ENCODE measurements around the gene FOXC2.

FOXC2 gene

GRCh38 chr16:86575754-86576557 is 9.3 kb downstream of the FOXC2 start:
- peak; percentile 91 for TF ChIP-seq CTCF (IDR thresholded peaks at IDR 0.05; ENCODE audit: control insufficient read depth, insufficient read depth, low read depth, low read length, missing control alignments)
- peak overlapping the region; percentile 55 for H3K4me3 ChIP-seq (ENCODE audit: control insufficient read depth, low read depth, low read length)
- peak; percentile 84 for DNase-seq (ENCODE audit: low read depth)

- DNase-seq (ENCODE audit: low read depth), result no peak
- TF ChIP-seq CTCF (IDR thresholded peaks at IDR 0.05; ENCODE audit: control insufficient read depth, insufficient read depth, low read depth, low read length, missing control alignments), result no peak
- H3K4me3 ChIP-seq (ENCODE audit: control insufficient read depth, low read depth, low read length), result peak overlapping the region; percentile 55
Observed at GRCh38 chr16:86576591-86577313, 10.1 kb downstream of the FOXC2 start.

GRCh38 chr16:86577314-86577971 is 10.8 kb downstream of the FOXC2 start:
- no peak for DNase-seq (ENCODE audit: low read depth)
- no peak for TF ChIP-seq CTCF (IDR thresholded peaks at IDR 0.05; ENCODE audit: control insufficient read depth, insufficient read depth, low read depth, low read length, missing control alignments)
- H3K4me3 ChIP-seq (ENCODE audit: control insufficient read depth, low read depth, low read length), result no peak overlapping the region

DNA sequence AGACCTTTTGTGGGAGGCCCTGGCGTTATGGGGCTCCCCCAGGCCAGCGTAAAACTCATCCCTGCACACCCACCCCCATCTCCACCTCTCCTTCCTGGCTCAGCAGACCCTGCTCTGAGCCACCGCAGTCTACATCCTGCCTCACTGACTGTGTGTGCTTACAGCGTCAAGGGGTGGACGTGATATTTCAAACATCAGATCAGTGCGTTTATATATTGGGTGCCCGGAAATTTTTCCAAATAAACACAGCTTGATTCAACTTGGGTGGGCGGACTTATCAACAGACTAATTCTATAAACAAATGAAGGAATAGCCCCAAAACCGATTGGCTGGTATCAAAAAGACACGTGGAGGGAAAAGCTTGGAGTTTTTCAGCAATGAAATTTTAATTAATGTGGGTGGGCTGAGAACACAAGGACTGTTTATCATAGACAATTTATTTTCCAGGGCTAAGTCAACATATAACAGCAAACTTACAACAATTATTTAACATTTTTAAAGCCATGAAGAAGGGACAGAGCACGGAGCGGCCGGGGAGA is 11.5 kb downstream of the FOXC2 start, which contains the start of gene FOXL1:
Gene FOXL1 (plus strand): TSS at position 489 of the 539 bp plus-strand sequence. CDS start 175 bp downstream, outside the sequence.
- TF ChIP-seq CTCF (IDR thresholded peaks at IDR 0.05; ENCODE audit: control insufficient read depth, insufficient read depth, low read depth, low read length, missing control alignments), result no peak
- DNase-seq (ENCODE audit: low read depth), result no peak

GRCh38 chr16:86578611-86579267 is 12.1 kb downstream of the FOXC2 start:
- TF ChIP-seq CTCF (IDR thresholded peaks at IDR 0.05; ENCODE audit: control insufficient read depth, insufficient read depth, low read depth, low read length, missing control alignments), result no peak
- peak overlapping the region; percentile 37 for H3K4me3 ChIP-seq (ENCODE audit: control insufficient read depth, low read depth, low read length)
- DNase-seq (ENCODE audit: low read depth), result no peak

More for the DNA sequence above, 11.5 kb downstream of the FOXC2 start, which contains the start of gene FOXL1:
- H3K4me3 ChIP-seq (ENCODE audit: control insufficient read depth, low read depth, low read length), result peak within 1 kb of the TSS; percentile 37
